Lower lobe of right lung (tissue), 2 donors: Measurements from ENCODE around the gene ATP6V0D1. TPM values are rescaled to one million over a fixed set of nuclear protein-coding genes. Genes with fewer than 3 reads are reported as not detected.
A peak's percentile ranks its signal among the peaks of the same experiment; 100 is the strongest.

Experiments used
- ATAC-seq, 2 donors: fragments of 200-7000 bp; cut with Tn5 transposase; one replicate each; pipeline ENCODE4 v1.9.1; 2020 to 2022; ENCODE audit warnings: mild to moderate bottlenecking in 2 of 2, moderate library complexity in 2 of 2
- DNase-seq: peaks from one replicate; pipeline ENCODE4 v3.0.0-alpha.2; 2020
- H3K27ac ChIP-seq: fragments of 200-600 bp; one replicate; pipeline ENCODE4 v1.8.0; 2022
- H3K27me3 ChIP-seq: fragments of 200-600 bp; one replicate; pipeline ENCODE4 v1.8.0; 2022; ENCODE audit warnings: low read depth
- H3K36me3 ChIP-seq: fragments of 200-600 bp; one replicate; pipeline ENCODE4 v1.8.0; 2022; ENCODE audit warnings: mild to moderate bottlenecking
- H3K4me1 ChIP-seq: fragments of 200-600 bp; one replicate; pipeline ENCODE4 v1.8.0; 2022
- H3K4me3 ChIP-seq: fragments of 200-600 bp; one replicate; pipeline ENCODE4 v1.8.0; 2022; ENCODE audit warnings: mild to moderate bottlenecking
- H3K9me3 ChIP-seq: fragments of 200-600 bp; one replicate; pipeline ENCODE4 v1.8.0; 2022
- CTCF ChIP-seq: fragments of 200-600 bp; IDR thresholded peaks from one replicate; pipeline ENCODE4 v1.8.0; 2022; ENCODE audit warnings: antibody characterized with exemption, mild to moderate bottlenecking
- intact Hi-C: fragments of 100-400 bp; cut with DNase I; formaldehyde crosslinking; loops from one replicate; pipeline ENCODE4 v1.11.0; 2022
- total RNA-seq: library from RNA; stranded (reverse); fragmentation: NEBNext Ultra II Directional; extraction: Animal tissue kit (Norgen Biotek cat#: 25700); gene quantifications from one replicate; pipeline ENCODE4 v1.2.1, GENCODE V29; 2021
- donor health status: DM: no; HTN: yes; CAD: no; lungs with severe emphysema.

ATP6V0D1 gene
- total RNA-seq, 1 donor from 2014 or later = 175 TPM

DNA sequence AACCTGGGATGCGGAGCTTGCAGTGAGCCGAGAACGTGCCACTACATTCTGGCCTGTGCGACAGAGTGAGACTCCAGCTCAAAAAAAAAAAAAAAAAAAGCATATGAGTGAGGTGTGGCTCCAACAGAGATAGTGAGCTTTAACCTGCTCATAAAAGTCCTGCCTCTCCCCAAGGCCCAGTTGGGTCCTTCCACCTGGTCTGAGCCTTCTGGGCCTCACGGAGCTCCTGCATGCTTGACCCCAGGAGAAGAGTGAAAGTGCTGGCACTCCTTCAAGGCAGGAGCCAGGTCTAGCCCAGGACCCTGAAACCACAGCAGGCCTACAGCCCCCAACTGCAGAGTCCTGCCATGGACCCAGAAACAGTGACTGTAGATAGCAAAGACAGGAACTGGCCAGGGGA, 32.4 kb downstream of the ATP6V0D1 start:
- no peak for ATAC-seq
- DNase-seq = no peak

DNA sequence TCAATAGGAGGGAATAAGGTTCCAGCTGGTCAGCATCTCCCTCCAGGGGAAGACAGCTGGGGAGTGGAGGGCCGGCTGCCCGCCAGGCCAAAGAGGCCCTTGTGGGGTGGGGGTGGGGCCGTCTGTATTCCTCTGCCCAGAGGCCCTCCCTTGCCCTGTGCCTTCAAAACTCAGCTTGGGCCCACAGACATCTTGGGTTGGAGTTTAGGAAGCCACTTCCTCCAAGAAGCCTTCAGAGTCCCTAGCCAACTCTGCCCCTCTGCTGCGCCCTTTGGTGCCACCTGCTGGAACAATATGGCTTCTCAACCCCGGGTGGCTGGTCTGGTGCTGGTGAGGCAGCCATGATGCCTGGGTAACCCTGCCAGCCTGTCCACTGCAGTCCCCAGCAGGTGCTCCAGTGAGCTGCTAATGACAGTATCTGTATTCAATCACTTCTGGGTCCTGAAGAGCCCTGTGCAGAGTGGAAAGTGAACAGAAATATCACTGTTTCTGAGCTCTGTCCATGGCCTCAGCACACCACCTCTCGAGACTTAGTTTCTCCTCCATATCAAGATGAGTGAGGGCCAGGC, 33.4 kb downstream of the ATP6V0D1 start:
- Histone ChIP-seq H3K27me3 (no peaks in the 10 kb centered on the region), H3K9me3 (no peaks in the 10 kb centered on the region), H3K36me3 (peaks cover 93% of the 10 kb centered on the region), H3K4me1 (peaks cover 97% of the 10 kb centered on the region), H3K4me3 (no peak overlapping the region), H3K27ac (peak overlapping the region; percentile 67)
- ATAC-seq (peak; percentile 6 to 22), DNase-seq (no peak)
- intact Hi-C loops = no loop called here
- peak; percentile 48 for TF ChIP-seq CTCF

More for the DNA sequence above, 32.4 kb downstream of the ATP6V0D1 start:
- no peaks in the 10 kb centered on the region for H3K9me3 ChIP-seq
- intact Hi-C loops = no loop called here
- no peak for TF ChIP-seq CTCF
- peaks cover 90% of the 10 kb centered on the region for H3K4me1 ChIP-seq
- H3K36me3 ChIP-seq = peaks cover 93% of the 10 kb centered on the region
- H3K27me3 ChIP-seq = no peaks in the 10 kb centered on the region
- H3K27ac ChIP-seq = peak overlapping the region; percentile 31
- no peak overlapping the region for H3K4me3 ChIP-seq

GRCh38 chr16:67446968-67447507, 33.9 kb downstream of the ATP6V0D1 start:
- Histone ChIP-seq H3K4me1 (peaks cover 97% of the 10 kb centered on the region), H3K36me3 (peaks cover 93% of the 10 kb centered on the region), H3K9me3 (no peaks in the 10 kb centered on the region), H3K4me3 (no peak overlapping the region), H3K27me3 (no peaks in the 10 kb centered on the region), H3K27ac (peak overlapping the region; percentile 67)
- no peak for TF ChIP-seq CTCF
- DNase-seq = no peak
- no peak for ATAC-seq
- intact Hi-C loops = no loop called here

DNA sequence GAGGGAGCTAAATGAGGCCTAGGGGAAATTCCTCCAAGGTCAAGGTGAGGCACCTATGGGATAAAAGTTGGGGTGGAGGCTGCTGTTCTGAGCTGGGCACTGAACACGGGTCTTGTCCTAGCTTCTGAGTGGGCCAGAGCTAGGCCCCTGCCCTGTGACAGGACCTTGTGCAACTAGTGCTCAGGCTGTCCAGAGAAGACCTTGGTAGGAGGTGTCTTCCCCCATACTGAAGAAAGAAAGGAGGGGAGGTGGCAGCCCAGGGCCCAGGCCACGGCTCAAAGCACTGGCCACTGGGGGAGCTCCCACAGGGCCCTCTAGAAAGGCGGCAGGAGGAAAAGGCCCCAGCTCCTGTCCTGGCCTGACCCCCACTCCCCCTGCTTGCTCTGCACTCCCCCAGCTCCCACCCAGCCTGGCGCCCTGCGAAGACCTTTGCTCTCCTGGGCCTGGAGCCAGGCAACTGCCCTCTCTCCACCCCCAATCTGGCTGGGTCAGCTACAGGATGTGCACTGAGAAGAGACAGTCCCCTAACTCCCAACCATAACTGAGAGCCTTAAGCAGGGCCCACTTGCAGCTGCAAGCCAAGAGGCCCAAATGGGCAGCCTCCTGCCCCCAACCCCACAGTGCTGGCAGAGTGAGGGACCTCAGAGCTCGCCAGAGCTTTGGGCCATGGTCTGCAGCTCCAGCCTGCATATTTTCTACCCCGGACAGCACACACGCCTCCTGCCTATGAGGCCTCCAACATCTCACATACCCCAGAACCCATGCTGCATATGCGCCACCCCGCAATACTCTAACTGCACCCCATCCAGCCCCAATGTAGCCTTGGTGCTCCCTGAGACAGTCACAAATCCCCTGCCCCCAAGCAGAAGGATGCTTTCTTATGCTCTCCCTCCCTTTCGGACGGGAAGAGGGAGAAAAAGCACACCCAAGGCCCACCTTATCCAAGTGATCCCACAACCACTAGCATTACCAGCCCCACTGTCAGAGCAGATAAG, 34.7 kb downstream of the ATP6V0D1 start:
- Histone ChIP-seq H3K27me3 (no peaks in the 10 kb centered on the region), H3K36me3 (peaks cover 93% of the 10 kb centered on the region), H3K4me1 (peaks cover 97% of the 10 kb centered on the region), H3K27ac (peak overlapping the region; percentile 67), H3K9me3 (no peaks in the 10 kb centered on the region), H3K4me3 (no peak overlapping the region)
- intact Hi-C loops = no loop called here
- ATAC-seq (no peak), DNase-seq (no peak)
- TF ChIP-seq CTCF = no peak

DNA sequence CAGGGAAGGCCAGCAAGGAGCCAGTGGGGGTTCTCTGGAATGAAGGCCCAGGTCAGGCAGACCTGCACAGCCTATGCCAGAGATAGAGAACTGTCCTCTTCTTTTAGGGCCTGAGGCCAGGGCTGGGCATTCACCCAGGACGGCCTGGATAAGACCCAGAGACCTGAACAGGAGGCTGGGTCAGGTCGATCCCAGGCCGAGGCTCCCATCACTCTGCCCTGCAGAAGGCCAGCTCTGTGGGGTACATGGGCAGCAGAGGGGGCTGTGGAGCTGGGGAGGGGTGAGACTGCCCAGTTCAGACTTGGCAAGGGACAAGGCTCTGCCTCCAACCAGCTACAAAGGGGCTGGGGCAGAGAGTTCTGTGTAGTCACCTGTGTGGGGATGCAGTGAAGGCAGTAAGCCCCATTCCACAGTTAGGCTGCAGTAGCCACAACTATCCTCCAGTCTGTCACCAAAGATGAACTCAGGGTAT, 35.5 kb downstream of the ATP6V0D1 start:
- TF ChIP-seq CTCF = no peak
- DNase-seq = no peak
- peak overlapping the region; percentile 67 for H3K27ac ChIP-seq

More for the DNA sequence above, 35.5 kb downstream of the ATP6V0D1 start:
- ATAC-seq = no peak
- intact Hi-C loops = no loop called here
- Histone ChIP-seq H3K4me3 (no peak overlapping the region), H3K36me3 (peaks cover 93% of the 10 kb centered on the region), H3K27me3 (no peaks in the 10 kb centered on the region), H3K4me1 (peaks cover 90% of the 10 kb centered on the region), H3K9me3 (no peaks in the 10 kb centered on the region)
